Measurements from ENCODE around the gene HPF1. TPM values are rescaled to one million over a fixed set of nuclear protein-coding genes. Genes with fewer than 3 reads are reported as not detected.

HPF1 gene
- total RNA-seq, 1 donor = 20.6 TPM

DNA sequence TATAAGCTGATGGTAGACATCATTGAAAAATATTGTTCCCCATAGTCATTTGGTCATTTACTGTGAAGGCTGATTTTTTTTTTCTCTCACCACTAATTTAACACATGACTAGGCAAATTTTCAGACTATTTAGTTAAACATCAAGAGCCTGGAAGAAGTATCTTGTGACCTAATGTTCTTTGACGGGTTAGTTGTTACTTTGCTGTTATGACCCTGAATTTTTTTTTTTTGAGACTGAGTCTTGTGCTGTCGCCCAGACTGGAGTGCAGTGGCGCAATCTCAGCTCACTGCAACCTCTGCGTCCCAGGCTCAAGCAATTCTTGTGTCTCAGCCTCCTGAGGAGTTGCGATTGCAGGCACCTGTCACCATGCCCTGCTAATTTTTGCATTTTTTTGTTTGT is 67.0 kb downstream of the HPF1 start:
- Histone ChIP-seq H3K4me1 (ENCODE audit: insufficient read depth, low read length) (no peaks in the 10 kb centered on the region), H3K9me3 (ENCODE audit: low read depth, low read length) (no peaks in the 10 kb centered on the region), H3K27me3 (ENCODE audit: insufficient read depth, low read length) (no peaks in the 10 kb centered on the region), H3K79me2 (ENCODE audit: insufficient read depth, low read length) (no peaks in the 10 kb centered on the region), H3K27ac (ENCODE audit: low read depth, low read length) (no peak overlapping the region), H3K4me3 (ENCODE audit: insufficient read depth, low read length) (no peak overlapping the region), H3K36me3 (ENCODE audit: insufficient read depth, low read length) (peaks cover 15% of the 10 kb centered on the region), H3K4me2 (ENCODE audit: insufficient read depth, low read length) (no peak overlapping the region), H2AFZ (ENCODE audit: low read length) (no peak overlapping the region), H4K20me1 (ENCODE audit: insufficient read depth, low read length) (no peaks in the 10 kb centered on the region)
- no peak for DNase-seq (ENCODE audit: insufficient read length, low spot score, missing footprints)
- no peak for TF ChIP-seq CTCF (IDR thresholded peaks at IDR 0.05; ENCODE audit: extremely low read depth, low read depth, low read length)

DNA sequence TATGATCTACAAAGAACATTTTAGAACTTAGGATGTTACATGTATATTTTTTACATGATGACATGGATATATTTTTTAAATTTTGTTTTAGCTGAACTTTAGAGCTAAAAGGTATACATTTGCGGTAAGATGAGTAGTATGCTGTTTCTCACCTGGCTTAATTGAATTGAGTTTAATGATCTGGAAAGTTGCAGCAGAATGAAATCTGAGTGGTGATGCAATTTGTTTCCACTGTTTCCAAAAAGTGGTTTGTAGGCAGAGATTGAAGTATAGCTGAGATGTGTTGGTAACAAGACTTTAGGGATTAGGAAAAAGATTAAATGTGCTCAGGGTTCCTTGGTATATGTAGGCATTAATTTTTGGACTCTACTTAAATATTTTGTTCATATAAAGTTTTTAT is 68.1 kb downstream of the HPF1 start:
- Histone ChIP-seq H3K9me3 (ENCODE audit: low read depth, low read length) (no peaks in the 10 kb centered on the region), H2AFZ (ENCODE audit: low read length) (no peak overlapping the region), H3K4me3 (ENCODE audit: insufficient read depth, low read length) (no peak overlapping the region), H3K4me1 (ENCODE audit: insufficient read depth, low read length) (no peaks in the 10 kb centered on the region), H3K36me3 (ENCODE audit: insufficient read depth, low read length) (peaks cover 15% of the 10 kb centered on the region), H4K20me1 (ENCODE audit: insufficient read depth, low read length) (no peaks in the 10 kb centered on the region), H3K79me2 (ENCODE audit: insufficient read depth, low read length) (no peaks in the 10 kb centered on the region), H3K27me3 (ENCODE audit: insufficient read depth, low read length) (no peaks in the 10 kb centered on the region), H3K27ac (ENCODE audit: low read depth, low read length) (no peak overlapping the region), H3K4me2 (ENCODE audit: insufficient read depth, low read length) (no peak overlapping the region)
- no peak for TF ChIP-seq CTCF (IDR thresholded peaks at IDR 0.05; ENCODE audit: extremely low read depth, low read depth, low read length)
- DNase-seq (ENCODE audit: insufficient read length, low spot score, missing footprints) = no peak

DNA sequence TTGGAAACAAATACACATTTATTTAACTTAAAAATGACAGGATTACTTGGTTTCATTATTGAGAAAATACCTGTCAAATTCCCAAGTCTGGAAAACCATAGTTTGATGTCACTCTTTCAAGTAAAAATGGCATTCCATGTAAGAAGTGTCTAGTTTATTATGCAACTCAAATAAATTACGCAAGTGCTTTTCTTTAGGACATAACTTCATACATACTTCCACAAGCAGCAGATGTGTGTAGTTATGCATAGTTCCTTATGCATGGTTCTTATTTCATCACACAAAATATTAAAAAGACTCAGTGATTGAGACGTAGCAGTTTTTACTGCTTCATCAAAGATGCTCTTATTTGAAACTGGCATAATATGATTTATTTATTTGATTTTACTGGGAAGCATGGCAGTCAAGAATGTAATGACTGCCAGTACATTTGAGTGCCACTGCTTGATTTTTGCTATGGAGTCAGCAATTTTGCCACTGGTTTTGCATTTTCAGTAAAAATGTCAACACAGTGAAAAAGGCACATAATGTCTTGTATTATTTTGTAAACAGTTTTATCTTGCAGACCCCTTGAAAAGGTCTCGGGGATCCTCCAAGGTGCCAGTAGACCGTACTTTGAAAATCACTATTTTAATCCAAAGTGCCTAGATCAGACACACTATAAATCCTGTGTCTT is 75.2 kb downstream of the HPF1 start:
- H3K79me2 ChIP-seq (ENCODE audit: insufficient read depth, low read length) = no peaks in the 10 kb centered on the region
- H3K36me3 ChIP-seq (ENCODE audit: insufficient read depth, low read length) = no peaks in the 10 kb centered on the region
- no peaks in the 10 kb centered on the region for H3K9me3 ChIP-seq (ENCODE audit: low read depth, low read length)
- no peak for TF ChIP-seq CTCF (IDR thresholded peaks at IDR 0.05; ENCODE audit: extremely low read depth, low read depth, low read length)
- DNase-seq (ENCODE audit: insufficient read length, low spot score, missing footprints) = no peak
- H2AFZ ChIP-seq (ENCODE audit: low read length) = no peak overlapping the region
- H3K4me3 ChIP-seq (ENCODE audit: insufficient read depth, low read length) = no peak overlapping the region
- no peak overlapping the region for H3K4me2 ChIP-seq (ENCODE audit: insufficient read depth, low read length)
- no peak overlapping the region for H3K27ac ChIP-seq (ENCODE audit: low read depth, low read length)
- H3K4me1 ChIP-seq (ENCODE audit: insufficient read depth, low read length) = no peaks in the 10 kb centered on the region
- no peaks in the 10 kb centered on the region for H3K27me3 ChIP-seq (ENCODE audit: insufficient read depth, low read length)
- no peaks in the 10 kb centered on the region for H4K20me1 ChIP-seq (ENCODE audit: insufficient read depth, low read length)

Other genes starting within 250 kb of the HPF1 start
- 9.8 and 15.3 TPM in 2 replicates for gene NEK1, start 145.4 kb downstream of the HPF1 start, total RNA-seq
- gene CLCN3, start 137.4 kb downstream of the HPF1 start, total RNA-seq = 32.2 and 35.9 TPM in 2 replicates

Data from osteoblast (primary cell).